ENCODE measurements around the gene HACD2.

DNA sequence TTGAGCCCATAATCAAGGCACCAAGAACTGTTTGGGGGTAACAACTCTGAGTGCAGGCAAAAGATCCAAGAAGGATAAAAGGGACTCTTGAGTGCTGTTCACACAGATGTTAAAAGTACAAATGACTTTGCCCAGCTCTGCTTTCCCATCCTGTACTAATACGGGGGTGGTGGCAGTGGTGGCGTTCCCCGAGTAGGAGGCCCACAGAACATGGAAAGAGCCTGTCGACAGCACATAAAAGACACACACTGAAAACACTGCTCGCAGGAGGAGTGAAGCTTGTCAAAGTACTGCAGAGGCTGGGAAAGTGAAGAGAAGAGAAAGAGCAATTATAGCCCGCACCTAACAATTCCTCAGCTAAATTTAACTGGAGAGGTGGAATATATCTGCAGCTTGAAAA, 40.9 kb downstream of the HACD2 start:
- TF ChIP-seq, protein P1, sequence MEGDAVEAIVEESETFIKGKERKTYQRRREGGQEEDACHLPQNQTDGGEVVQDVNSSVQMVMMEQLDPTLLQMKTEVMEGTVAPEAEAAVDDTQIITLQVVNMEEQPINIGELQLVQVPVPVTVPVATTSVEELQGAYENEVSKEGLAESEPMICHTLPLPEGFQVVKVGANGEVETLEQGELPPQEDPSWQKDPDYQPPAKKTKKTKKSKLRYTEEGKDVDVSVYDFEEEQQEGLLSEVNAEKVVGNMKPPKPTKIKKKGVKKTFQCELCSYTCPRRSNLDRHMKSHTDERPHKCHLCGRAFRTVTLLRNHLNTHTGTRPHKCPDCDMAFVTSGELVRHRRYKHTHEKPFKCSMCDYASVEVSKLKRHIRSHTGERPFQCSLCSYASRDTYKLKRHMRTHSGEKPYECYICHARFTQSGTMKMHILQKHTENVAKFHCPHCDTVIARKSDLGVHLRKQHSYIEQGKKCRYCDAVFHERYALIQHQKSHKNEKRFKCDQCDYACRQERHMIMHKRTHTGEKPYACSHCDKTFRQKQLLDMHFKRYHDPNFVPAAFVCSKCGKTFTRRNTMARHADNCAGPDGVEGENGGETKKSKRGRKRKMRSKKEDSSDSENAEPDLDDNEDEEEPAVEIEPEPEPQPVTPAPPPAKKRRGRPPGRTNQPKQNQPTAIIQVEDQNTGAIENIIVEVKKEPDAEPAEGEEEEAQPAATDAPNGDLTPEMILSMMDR (IDR thresholded peaks at IDR 0.05; ENCODE audit: insufficient read depth, low read length, poor library complexity, severe bottlenecking), result no peak
- TF ChIP-seq EZH2phosphoT487 (conservative IDR thresholded peaks at IDR 0.05; ENCODE audit: low read length), result no peak

All from SU-DHL-6 (cell line).